RWPE1 (cell line): Measurements from ENCODE around the gene ASIP.
A peak's percentile ranks its signal among the peaks of the same experiment; 100 is the strongest.
"Not testable (repeated sequence)": the region's sequence is repeated elsewhere in the genome, so short reads cannot be mapped to it uniquely, and the experiment has no call there.

Source experiments
- CTCF ChIA-PET: fragments of 350-600 bp; sonication (Branson Sonifier 250); formaldehyde crosslinking; extraction: SDS; loops from one replicate; lab custom pipeline; 2021; lab: Yijun Ruan, JAX
- POLR2A ChIA-PET: fragments of 400-600 bp; formaldehyde crosslinking; extraction: SDS; loops from one replicate; lab custom pipeline; 2020; ENCODE audit warnings: antibody characterized with exemption; ENCODE audit not compliant: low non-redundant PET; lab: Yijun Ruan, JAX
- DNase-seq: peaks from one replicate; pipeline ENCODE4 v3.0.0; 2012; ENCODE audit warnings: low spot score
- H3K27ac ChIP-seq: fragments of 450-650 bp; 2 replicates; pipeline ENCODE4 v1.5.1; 2017
- CTCF ChIP-seq: fragments of 450-650 bp; conservative IDR thresholded peaks from 2 replicates; pipeline ENCODE4 v1.5.1; 2017; ENCODE audit warnings: low read depth, mild to moderate bottlenecking

The ASIP gene

GRCh38 chr20:34220561-34220960 lies 20.7 kb upstream of the ASIP start:
- CTCF ChIA-PET, result interaction anchor here (0.7 kb wide), 1 partner anchor 404 kb away, joined by 3 read pairs; no protein-coding TSS in a partner anchor

DNA sequence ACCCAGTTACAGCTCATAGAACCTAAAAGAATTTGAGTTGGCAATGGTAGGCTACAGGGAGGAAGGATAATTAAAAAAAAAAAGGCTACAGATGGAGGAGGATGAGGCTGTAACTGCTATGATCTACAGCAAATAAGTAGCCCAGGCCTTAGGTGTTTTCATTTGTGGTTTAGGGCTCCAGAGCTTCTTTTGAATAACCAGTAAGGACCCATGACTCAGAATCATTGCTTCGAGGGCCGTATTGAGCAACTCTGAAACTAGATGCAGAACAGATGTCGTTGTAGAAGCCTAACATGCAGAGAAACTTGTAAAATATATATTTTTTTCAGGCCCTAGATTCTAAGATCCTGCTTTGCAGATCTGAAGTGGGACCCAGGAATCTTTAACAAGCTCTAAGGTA lies 19.0 kb upstream of the ASIP start:
- CTCF ChIA-PET, result interaction anchor here (0.7 to 1.4 kb wide), 2 partner anchors 10 to 11 kb away, joined by 7 read pairs; no protein-coding TSS in a partner anchor
- H3K27ac ChIP-seq, result no peak overlapping the region

More at GRCh38 chr20:34220561-34220960, 20.7 kb upstream of the ASIP start:
- POLR2A ChIA-PET, result no interaction called here
- peak; percentile 50 for DNase-seq
- no peak overlapping the region for H3K27ac ChIP-seq
- TF ChIP-seq CTCF, result no peak

DNA sequence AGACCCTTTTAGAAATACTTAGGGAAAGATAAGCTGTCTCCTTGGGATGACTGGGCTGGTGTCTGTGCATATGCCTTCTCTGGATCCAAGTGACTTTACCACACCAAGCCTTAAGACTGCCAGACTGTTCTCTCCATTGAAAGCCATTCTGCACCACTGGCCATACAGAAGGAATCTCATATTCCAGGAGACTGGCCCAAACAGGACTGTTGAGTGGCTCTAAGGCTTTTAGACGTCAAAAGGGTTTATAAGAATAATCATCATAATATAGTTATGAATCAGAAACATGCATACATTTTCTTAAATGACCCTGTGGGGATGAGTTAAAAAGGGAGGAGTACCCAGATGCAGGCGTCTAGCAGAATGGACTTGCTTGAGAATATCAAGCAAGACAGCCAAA lies 17.0 kb upstream of the ASIP start:
- POLR2A ChIA-PET, CTCF ChIA-PET: not testable (repeated sequence)

More for the DNA sequence above, 19.0 kb upstream of the ASIP start:
- TF ChIP-seq CTCF, result no peak
- POLR2A ChIA-PET, result interaction anchor here (0.5 kb wide), 1 partner anchor 26 kb away, joined by 4 read pairs; no protein-coding TSS in a partner anchor
- peak; percentile 67 for DNase-seq

GRCh38 chr20:34231634-34232033 lies 9.6 kb upstream of the ASIP start:
- POLR2A ChIA-PET, result no interaction called here

More for the DNA sequence above, 17.0 kb upstream of the ASIP start:
- not testable (repeated sequence) for DNase-seq, H3K27ac ChIP-seq

GRCh38 chr20:34232494-34233087 lies 8.6 kb upstream of the ASIP start:
- no peak for TF ChIP-seq CTCF
- ChIA-PET CTCF (interaction anchor here (0.7 to 1.1 kb wide), 2 partner anchors 10 to 904 kb away, joined by 3 to 7 read pairs; no protein-coding TSS in a partner anchor), POLR2A (no interaction called here)
- DNase-seq, result no peak
- H3K27ac ChIP-seq, result no peak overlapping the region

More at GRCh38 chr20:34231634-34232033, 9.6 kb upstream of the ASIP start:
- no peak for TF ChIP-seq CTCF
- CTCF ChIA-PET, result interaction anchor here (0.6 kb wide), 3 partner anchors 9 to 581 kb away, joined by 3 to 7 read pairs (median 4); no protein-coding TSS in a partner anchor
- no peak overlapping the region for H3K27ac ChIP-seq
- DNase-seq, result no peak

- CTCF ChIA-PET, result interaction anchor here (0.6 to 1.9 kb wide), 6 partner anchors 11 to 139 kb away, joined by 3 to 7 read pairs (median 4); no protein-coding TSS in a partner anchor
- TF ChIP-seq CTCF, result no peak
Measured at GRCh38 chr20:34233687-34234086, 7.5 kb upstream of the ASIP start.

DNA sequence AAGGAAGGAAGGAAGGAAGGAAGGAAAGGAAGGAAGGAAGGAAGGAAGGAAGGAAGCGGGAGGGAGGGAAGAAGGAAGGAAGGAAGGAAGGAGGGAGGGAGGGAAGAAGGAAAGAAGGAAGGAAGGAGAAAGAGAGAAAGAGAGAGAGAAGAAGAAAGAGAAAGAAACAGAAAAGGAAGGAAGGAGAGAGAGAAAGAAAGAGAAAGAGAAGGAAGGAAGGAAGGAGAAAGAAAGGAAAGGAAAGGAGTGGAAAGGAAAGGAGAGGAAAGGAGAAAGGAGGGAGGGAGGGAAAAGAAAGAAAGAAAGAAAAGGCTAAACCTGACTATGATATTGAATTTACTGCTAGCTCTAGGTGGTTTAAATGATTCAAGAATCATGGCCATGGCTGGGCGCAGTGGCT lies 5.3 kb upstream of the ASIP start:
- ChIA-PET CTCF (no interaction called here), POLR2A (no interaction called here)
- H3K27ac ChIP-seq, result no peak overlapping the region
- no peak for DNase-seq
- no peak for TF ChIP-seq CTCF

More at GRCh38 chr20:34233687-34234086, 7.5 kb upstream of the ASIP start:
- no peak for DNase-seq
- no peak overlapping the region for H3K27ac ChIP-seq
- POLR2A ChIA-PET, result no interaction called here
